CD4-positive, alpha-beta T cell treated with Interleukin-6 for 4 hours (primary cell): Measurements from ENCODE around the gene NDUFA1.
"Not testable (repeated sequence)": the region's sequence is repeated elsewhere in the genome, so short reads cannot be mapped to it uniquely, and the experiment has no call there.

ENCODE experiments used
- DNase-seq: peaks from one replicate; pipeline ENCODE4 v3.0.0-alpha.2; 2020; ENCODE audit warnings: mixed read lengths

NDUFA1 gene

GRCh38 chrX:119916310-119916709 lies 44.7 kb downstream of the NDUFA1 start:
- DNase-seq: no peak

GRCh38 chrX:119917877-119918276 lies 46.2 kb downstream of the NDUFA1 start:
- DNase-seq: no peak

DNA sequence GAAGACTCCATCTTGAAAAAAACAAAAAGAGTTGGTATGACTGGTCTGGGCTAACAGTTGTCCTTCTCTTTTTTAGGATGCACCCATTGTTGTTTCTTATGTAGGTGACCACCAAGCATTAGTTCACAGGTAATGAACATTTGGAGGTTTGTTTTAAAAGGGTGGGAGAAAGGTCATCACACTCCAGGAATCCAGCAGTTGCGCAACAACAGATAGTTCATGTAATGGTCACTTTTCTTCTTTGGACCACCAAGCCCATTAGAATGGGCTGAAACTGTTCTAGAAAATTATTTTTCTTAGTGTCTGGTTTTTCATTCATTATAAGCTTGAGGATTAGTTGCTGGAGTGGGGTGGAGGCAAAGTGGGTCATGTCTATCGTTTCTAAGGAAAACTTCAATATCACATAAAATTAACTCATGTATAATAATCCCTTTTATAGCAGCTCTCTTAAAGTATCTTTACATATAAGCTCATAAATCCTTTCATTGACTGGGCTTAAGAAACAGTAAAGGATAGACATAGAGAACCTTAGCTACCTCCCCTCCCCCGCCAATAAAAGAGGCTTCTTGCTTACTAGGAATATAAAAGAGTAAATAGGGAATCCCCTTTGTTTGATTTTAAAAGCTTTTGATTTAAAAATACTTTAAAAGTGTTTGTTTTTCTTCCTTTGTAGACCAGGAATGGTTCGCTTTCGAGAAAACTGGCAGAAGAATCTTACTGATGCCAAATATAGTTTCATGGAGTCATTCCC lies 48.4 kb downstream of the NDUFA1 start:
- no peak for DNase-seq

- not testable (repeated sequence) for DNase-seq
These were observed 50.8 kb downstream of the NDUFA1 start for GRCh38 chrX:119922391-119922790.
